Inferior parietal cortex (tissue), 1 donor: ENCODE measurements around the gene DNAAF8.

Source experiments
- DNase-seq: peaks from one replicate; pipeline ENCODE4 v3.0.0-alpha.2; 2016; ENCODE audit errors: extremely low spot score

Gene DNAAF8

GRCh38 chr16:4695473-4696171 is 38.7 kb upstream of the DNAAF8 start:
- DNase-seq, result no peak

GRCh38 chr16:4696172-4696904 is 38.0 kb upstream of the DNAAF8 start:
- no peak for DNase-seq

GRCh38 chr16:4696905-4697847 is 37.2 kb upstream of the DNAAF8 start:
- no peak for DNase-seq

- no peak for DNase-seq
Observed at GRCh38 chr16:4697848-4698291, 36.5 kb upstream of the DNAAF8 start.

GRCh38 chr16:4698321-4699045 is 35.9 kb upstream of the DNAAF8 start:
- no peak for DNase-seq

GRCh38 chr16:4699046-4699556 is 35.2 kb upstream of the DNAAF8 start:
- DNase-seq, result no peak

- no peak for DNase-seq
Observed at GRCh38 chr16:4700380-4700996, 33.8 kb upstream of the DNAAF8 start.

GRCh38 chr16:4700997-4701743 is 33.2 kb upstream of the DNAAF8 start:
- DNase-seq, result no peak

- DNase-seq, result no peak
Observed at GRCh38 chr16:4701791-4702465, 32.4 kb upstream of the DNAAF8 start.

GRCh38 chr16:4702466-4702808 is 31.9 kb upstream of the DNAAF8 start:
- no peak for DNase-seq

- no peak for DNase-seq
Observed at GRCh38 chr16:4703906-4704305, 30.4 kb upstream of the DNAAF8 start.

- no peak for DNase-seq
Observed at GRCh38 chr16:4704491-4704890, 29.8 kb upstream of the DNAAF8 start.

GRCh38 chr16:4704913-4705312 is 29.4 kb upstream of the DNAAF8 start:
- no peak for DNase-seq

- DNase-seq, result peak; percentile 29
Observed at GRCh38 chr16:4706871-4707270, 27.5 kb upstream of the DNAAF8 start.

- DNase-seq, result no peak
Observed at GRCh38 chr16:4709481-4709880, 24.9 kb upstream of the DNAAF8 start.

- DNase-seq, result no peak
Observed at GRCh38 chr16:4713663-4714501, 20.5 kb upstream of the DNAAF8 start.

GRCh38 chr16:4714996-4715395 is 19.3 kb upstream of the DNAAF8 start:
- DNase-seq, result no peak

GRCh38 chr16:4718466-4718865 is 15.9 kb upstream of the DNAAF8 start:
- DNase-seq, result no peak
